ENCODE results near the gene ZNF740. TPM values are rescaled to one million over a fixed set of nuclear protein-coding genes. Genes with fewer than 3 reads are reported as not detected.

ZNF740 gene
- total and polyA plus RNA-seq, 10 of the 15 experiments (the other 5 are each of a cell fraction or from before 2014, with no cell fraction given): 1.4 to 33.6 (median 11.3) TPM

DNA sequence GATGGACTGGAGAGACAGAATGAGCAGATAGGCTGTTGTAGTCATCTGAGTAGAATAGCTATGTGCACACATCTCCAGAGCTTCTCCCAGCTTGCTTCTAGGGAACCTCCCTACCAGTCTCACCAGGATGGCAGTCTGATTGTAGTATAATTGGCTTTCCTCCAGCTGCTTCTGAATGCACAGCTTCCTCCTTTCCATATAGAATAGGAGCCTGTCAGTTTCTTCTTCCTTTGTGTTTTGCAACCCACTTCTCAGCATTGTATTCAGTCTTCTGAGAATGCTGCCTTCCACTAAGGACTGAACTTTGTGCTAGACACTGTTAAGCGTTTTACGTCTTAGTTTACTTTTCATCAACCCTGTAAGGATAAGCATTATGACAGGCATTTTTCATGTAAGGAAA is 2.4 kb downstream of the ZNF740 start (continued):
- TF ChIP-seq FOS (IDR thresholded peaks at IDR 0.05; ENCODE audit: borderline replicate concordance, extremely low read depth, insufficient read length) (no peak), ZSCAN29 (IDR thresholded peaks at IDR 0.05) (no peak), ZNF217 (IDR thresholded peaks at IDR 0.05) (no peak), STAT1 (conservative IDR thresholded peaks at IDR 0.05) (no peak), POLR2AphosphoS2 (IDR thresholded peaks at IDR 0.05; ENCODE audit: low read depth, low read length) (no peak), RB1 (IDR thresholded peaks at IDR 0.05; ENCODE audit: borderline replicate concordance) (no peak), NFYB (IDR thresholded peaks at IDR 0.05; ENCODE audit: insufficient read depth, low read depth, low read length) (no peak), SP1 (IDR thresholded peaks at IDR 0.05; ENCODE audit: low read depth, low read length) (no peak), IKZF1 (conservative IDR thresholded peaks at IDR 0.05) (no peak), MXI1 (IDR thresholded peaks at IDR 0.05; ENCODE audit: low read depth, low read length) (no peak), REST (IDR thresholded peaks at IDR 0.05; ENCODE audit: low read depth, low read length) (no peak), STAT3 (IDR thresholded peaks at IDR 0.05; ENCODE audit: low read depth, low read length) (no peak)

Measured in GM12878 (cell line).